Measurements from ENCODE around the gene GPATCH2.

The GPATCH2 gene

GRCh38 chr1:217495249-217495648, 135.6 kb downstream of the GPATCH2 start:
- no peak overlapping the region for H3K27ac ChIP-seq
- TF ChIP-seq, protein P1, sequence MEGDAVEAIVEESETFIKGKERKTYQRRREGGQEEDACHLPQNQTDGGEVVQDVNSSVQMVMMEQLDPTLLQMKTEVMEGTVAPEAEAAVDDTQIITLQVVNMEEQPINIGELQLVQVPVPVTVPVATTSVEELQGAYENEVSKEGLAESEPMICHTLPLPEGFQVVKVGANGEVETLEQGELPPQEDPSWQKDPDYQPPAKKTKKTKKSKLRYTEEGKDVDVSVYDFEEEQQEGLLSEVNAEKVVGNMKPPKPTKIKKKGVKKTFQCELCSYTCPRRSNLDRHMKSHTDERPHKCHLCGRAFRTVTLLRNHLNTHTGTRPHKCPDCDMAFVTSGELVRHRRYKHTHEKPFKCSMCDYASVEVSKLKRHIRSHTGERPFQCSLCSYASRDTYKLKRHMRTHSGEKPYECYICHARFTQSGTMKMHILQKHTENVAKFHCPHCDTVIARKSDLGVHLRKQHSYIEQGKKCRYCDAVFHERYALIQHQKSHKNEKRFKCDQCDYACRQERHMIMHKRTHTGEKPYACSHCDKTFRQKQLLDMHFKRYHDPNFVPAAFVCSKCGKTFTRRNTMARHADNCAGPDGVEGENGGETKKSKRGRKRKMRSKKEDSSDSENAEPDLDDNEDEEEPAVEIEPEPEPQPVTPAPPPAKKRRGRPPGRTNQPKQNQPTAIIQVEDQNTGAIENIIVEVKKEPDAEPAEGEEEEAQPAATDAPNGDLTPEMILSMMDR (conservative IDR thresholded peaks at IDR 0.05): no peak

DNA sequence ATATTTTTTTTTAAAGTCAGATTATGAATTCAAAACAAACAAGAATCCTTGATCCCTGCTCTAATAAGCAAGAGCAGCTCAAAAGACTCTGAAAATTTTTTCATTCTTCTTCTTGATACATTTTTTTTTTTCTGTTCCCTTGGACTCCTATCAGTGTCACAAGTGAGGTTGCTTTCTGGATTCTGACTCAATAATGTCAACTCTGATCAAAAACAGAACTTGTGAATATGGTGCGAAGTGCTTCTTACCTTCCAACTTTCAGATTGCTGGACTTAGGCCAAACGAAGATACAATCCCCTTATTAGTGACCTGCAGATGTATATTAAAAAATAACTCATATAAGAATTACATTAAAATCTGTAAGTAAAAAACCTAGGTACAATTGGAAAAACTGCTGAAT, 136.1 kb downstream of the GPATCH2 start:
- H3K27ac ChIP-seq: no peak overlapping the region
- TF ChIP-seq, protein P1 (conservative IDR thresholded peaks at IDR 0.05): no peak

- TF ChIP-seq, protein P1 (conservative IDR thresholded peaks at IDR 0.05): no peak
- H3K27ac ChIP-seq: no peak overlapping the region
These were observed 137.6 kb downstream of the GPATCH2 start for GRCh38 chr1:217493290-217493689.

GRCh38 chr1:217484871-217485270, 146.0 kb downstream of the GPATCH2 start:
- H3K27ac ChIP-seq: no peak overlapping the region
- TF ChIP-seq, protein P1 (conservative IDR thresholded peaks at IDR 0.05): no peak

DNA sequence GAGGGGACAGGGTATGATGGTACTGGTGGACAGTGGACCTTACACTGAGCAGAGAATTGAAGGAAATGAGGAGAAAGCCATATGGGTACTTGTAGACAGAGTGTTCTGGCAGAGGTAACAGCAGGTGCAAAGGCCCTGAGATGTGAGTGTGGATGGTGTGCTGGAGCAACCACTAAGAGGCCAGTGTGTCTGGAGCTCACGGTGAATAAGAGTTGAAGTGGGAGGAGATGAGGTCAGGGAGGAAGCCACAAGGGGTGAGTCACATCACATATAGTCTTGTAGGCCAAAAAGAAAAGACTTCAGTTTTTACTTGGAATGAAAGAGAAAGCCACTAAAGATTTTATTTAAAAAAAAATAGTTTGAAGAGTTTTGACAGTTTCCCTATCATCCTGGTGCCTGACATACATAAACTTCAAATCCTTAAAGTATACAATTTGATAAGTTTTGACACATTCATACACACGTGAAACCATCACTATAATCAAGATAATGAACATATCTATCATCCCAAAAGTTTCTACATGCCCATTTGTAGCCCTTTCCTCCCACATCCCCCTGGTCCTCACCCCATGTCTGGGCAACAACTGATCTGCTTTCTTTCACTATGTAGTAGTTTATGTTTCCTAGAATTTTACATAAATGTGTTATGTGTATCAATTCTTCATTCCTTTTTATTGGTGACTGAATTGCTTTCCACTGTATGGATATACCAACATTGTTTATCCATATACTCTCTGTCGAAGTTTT, 148.4 kb downstream of the GPATCH2 start:
- no peak overlapping the region for H3K27ac ChIP-seq
- TF ChIP-seq, protein P1 (conservative IDR thresholded peaks at IDR 0.05): no peak

GRCh38 chr1:217478450-217478849, 152.4 kb downstream of the GPATCH2 start:
- H3K27ac ChIP-seq: no peak overlapping the region
- TF ChIP-seq, protein P1 (conservative IDR thresholded peaks at IDR 0.05): no peak

- H3K27ac ChIP-seq: no peak overlapping the region
- TF ChIP-seq, protein P1 (conservative IDR thresholded peaks at IDR 0.05): no peak
These were observed 158.0 kb downstream of the GPATCH2 start for GRCh38 chr1:217472915-217473314.
